ENCODE data around the gene RIMKLA. TPM values are rescaled to one million over a fixed set of nuclear protein-coding genes. Genes with fewer than 3 reads are reported as not detected.

RIMKLA gene
- total and polyA plus RNA-seq, 2 donors (not counting 3 experiments of a cell fraction or from before 2014, with no cell fraction given) = 0.01 TPM; not detected in 1

GRCh38 chr1:42463921-42464320 lies 83.3 kb downstream of the RIMKLA start:
- no peaks in the 10 kb centered on the region for H3K36me3 ChIP-seq (ENCODE audit: control insufficient read depth in 2 of 2, extremely low read depth in 1 of 2, insufficient read depth in 2 of 2, low read length in 2 of 2)
- H3K4me3 ChIP-seq (replicated peaks in 1 of 3; ENCODE audit: insufficient read depth in 1 of 3, low read depth in 1 of 3, low read length in 3 of 3) = peak overlapping the region in 1 of 3 experiments; percentile 79
- intact Hi-C loops (cut with micrococcal nuclease) (loop anchor here (1.0 to 2.0 kb wide), 5 partner anchors 59 to 291 kb away; partner anchors contain the start of genes FOXJ3, PPIH and RIMKLA), dilution Hi-C loops (cut with MboI; ENCODE audit: extremely low pct_ligation_motif_present, low sequenced_read_pairs) (no loop called here)
- FAIRE-seq = no peak
- no peak overlapping the region for H3K9ac ChIP-seq (replicated peaks; ENCODE audit: extremely low read depth, insufficient read depth, low read length)
- peaks cover 6 to 8% of the 10 kb centered on the region in 2 experiments for H3K27me3 ChIP-seq (ENCODE audit: control insufficient read depth in 2 of 2, insufficient read depth in 2 of 2, low read length in 2 of 2)
- no peaks in the 10 kb centered on the region for H4K20me1 ChIP-seq (replicated peaks; ENCODE audit: control insufficient read depth, extremely low read depth, insufficient read depth, low read length)
- no peak overlapping the region for H3K27ac ChIP-seq (ENCODE audit: insufficient read depth, low read depth, low read length)
- ChIA-PET CTCF (no interaction called here), POLR2A (no interaction called here)
- H3K9me3 ChIP-seq (replicated peaks; ENCODE audit: control insufficient read depth, insufficient read depth, low read length) = no peaks in the 10 kb centered on the region
- peaks cover 7% of the 10 kb centered on the region for H3K4me1 ChIP-seq (ENCODE audit: control insufficient read depth, extremely low read depth, insufficient read depth, low read length)
- no peaks in the 10 kb centered on the region for H3K9me1 ChIP-seq (replicated peaks; ENCODE audit: control insufficient read depth, extremely low read depth, insufficient read depth, low read length)
- H3K79me2 ChIP-seq (ENCODE audit: control insufficient read depth, insufficient read depth, low read length) = no peaks in the 10 kb centered on the region
- H2AFZ ChIP-seq (ENCODE audit: low read depth, low read length) = peak overlapping the region; percentile 92
- no TSS peak for BruUV-seq (replicated peaks)
- TF ChIP-seq MAX (IDR thresholded peaks at IDR 0.05; ENCODE audit: insufficient read depth, insufficient read length) (no peak), JUN (IDR thresholded peaks at IDR 0.05; ENCODE audit: borderline replicate concordance, insufficient read depth, insufficient read length, low read depth) (no peak), POLR2AphosphoS5 (IDR thresholded peaks at IDR 0.05; ENCODE audit: insufficient read depth, low read depth, low read length) (no peak), GATA2 (IDR thresholded peaks at IDR 0.05; ENCODE audit: insufficient read depth, insufficient read length, low read depth, low read length) (no peak), POLR2A (IDR thresholded peaks at IDR 0.05; ENCODE audit: low read depth, low read length) (no peak), EZH2 (IDR thresholded peaks at IDR 0.05; ENCODE audit: borderline replicate concordance, low read depth, low read length, severe bottlenecking) (no peak), FOS (IDR thresholded peaks at IDR 0.05; ENCODE audit: borderline replicate concordance, insufficient read depth, low read length) (no peak), CTCF (IDR thresholded peaks at IDR 0.05; ENCODE audit: extremely low read depth in 1 of 2, insufficient read depth in 1 of 2, low read depth in 1 of 2, low read length in 2 of 2) (no peak), MYC (IDR thresholded peaks at IDR 0.05; ENCODE audit: low read depth, low read length) (no peak)
- H3K4me2 ChIP-seq (ENCODE audit: insufficient read depth, low read length) = peak overlapping the region; percentile 90
- DNase-seq (ENCODE audit: low read depth, low spot score) = no peak
